Liver (tissue), 3 donors: ENCODE measurements around the gene RELCH.

Experiments
- FOXA1 ChIP-seq: IDR thresholded peaks from 2 replicates; pipeline ENCODE4 v1.6.1; 2016; ENCODE audit warnings: antibody characterized with exemption
- JUND ChIP-seq, 2 donors: IDR thresholded peaks; 2 replicates each; pipeline ENCODE4 v1.6.1; 2016; ENCODE audit warnings: antibody characterized with exemption in 2 of 2
- NR2F2 ChIP-seq: IDR thresholded peaks from 2 replicates; pipeline ENCODE4 v1.6.1; 2016; ENCODE audit warnings: antibody characterized with exemption
- RAD21 ChIP-seq, 2 donors: IDR thresholded peaks; 2 replicates each; pipeline ENCODE4 v1.6.1; 2016; ENCODE audit warnings: antibody characterized with exemption in 2 of 2, mild to moderate bottlenecking in 2 of 2
- REST ChIP-seq: IDR thresholded peaks from 2 replicates; pipeline ENCODE4 v1.6.1; 2016; ENCODE audit warnings: antibody characterized with exemption, mild to moderate bottlenecking
- RXRA ChIP-seq, 2 donors: IDR thresholded peaks; 2 replicates each; pipeline ENCODE4 v1.6.1; 2017 to 2018; ENCODE audit warnings: antibody characterized with exemption in 2 of 2, mild to moderate bottlenecking in 1 of 2
- SP1 ChIP-seq: IDR thresholded peaks from 2 replicates; pipeline ENCODE4 v1.6.1; 2018; ENCODE audit warnings: antibody characterized with exemption, mild to moderate bottlenecking
- TAF1 ChIP-seq: conservative IDR thresholded peaks from 2 replicates; pipeline ENCODE4 v1.6.1; 2016; ENCODE audit warnings: antibody characterized with exemption, mild to moderate bottlenecking
- YY1 ChIP-seq: IDR thresholded peaks from 2 replicates; pipeline ENCODE4 v1.6.1; 2016; ENCODE audit warnings: antibody characterized with exemption, mild to moderate bottlenecking
- TF ChIP-seq, protein P1 (sequence below): fragments of 150-350 bp; IDR thresholded peaks from 2 replicates; pipeline ENCODE4 v1.5.1; 2017; ENCODE audit warnings: improper control_type of control experiment, low read depth, low read length; ENCODE audit not compliant: missing input control
- TF ChIP-seq, protein P2 (sequence below): IDR thresholded peaks from 2 replicates; pipeline ENCODE4 v1.6.1; 2016; ENCODE audit warnings: antibody characterized with exemption
- donor health status: healthy.
- donor health status: healthy.

DNA sequence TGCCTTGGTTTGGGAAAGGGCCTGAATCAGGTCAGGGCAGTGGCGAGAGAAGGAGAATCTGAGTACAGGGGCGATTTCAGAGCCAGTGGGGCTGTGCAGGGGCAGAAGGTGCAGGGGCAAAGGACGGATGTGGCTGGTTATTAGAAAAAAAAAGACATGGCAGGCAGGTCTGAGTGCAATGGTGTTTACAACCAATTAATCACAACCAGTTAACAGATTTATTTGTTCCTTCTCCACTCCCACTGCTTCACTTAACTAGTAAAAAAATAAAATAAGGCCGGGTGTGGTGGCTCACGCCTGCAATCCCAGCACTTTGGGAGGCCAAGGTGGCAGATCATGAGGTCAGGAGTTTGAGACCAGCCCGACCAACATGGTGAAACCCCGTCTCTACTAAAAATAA, 143.6 kb downstream of the RELCH start:
- TF ChIP-seq, protein P1, sequence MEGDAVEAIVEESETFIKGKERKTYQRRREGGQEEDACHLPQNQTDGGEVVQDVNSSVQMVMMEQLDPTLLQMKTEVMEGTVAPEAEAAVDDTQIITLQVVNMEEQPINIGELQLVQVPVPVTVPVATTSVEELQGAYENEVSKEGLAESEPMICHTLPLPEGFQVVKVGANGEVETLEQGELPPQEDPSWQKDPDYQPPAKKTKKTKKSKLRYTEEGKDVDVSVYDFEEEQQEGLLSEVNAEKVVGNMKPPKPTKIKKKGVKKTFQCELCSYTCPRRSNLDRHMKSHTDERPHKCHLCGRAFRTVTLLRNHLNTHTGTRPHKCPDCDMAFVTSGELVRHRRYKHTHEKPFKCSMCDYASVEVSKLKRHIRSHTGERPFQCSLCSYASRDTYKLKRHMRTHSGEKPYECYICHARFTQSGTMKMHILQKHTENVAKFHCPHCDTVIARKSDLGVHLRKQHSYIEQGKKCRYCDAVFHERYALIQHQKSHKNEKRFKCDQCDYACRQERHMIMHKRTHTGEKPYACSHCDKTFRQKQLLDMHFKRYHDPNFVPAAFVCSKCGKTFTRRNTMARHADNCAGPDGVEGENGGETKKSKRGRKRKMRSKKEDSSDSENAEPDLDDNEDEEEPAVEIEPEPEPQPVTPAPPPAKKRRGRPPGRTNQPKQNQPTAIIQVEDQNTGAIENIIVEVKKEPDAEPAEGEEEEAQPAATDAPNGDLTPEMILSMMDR, result no peak
- TF ChIP-seq RXRA (IDR thresholded peaks at IDR 0.05) (no peak), TAF1 (no peak), JUND (IDR thresholded peaks at IDR 0.05) (no peak), FOXA1 (no peak), RAD21 (IDR thresholded peaks at IDR 0.05) (no peak), REST (no peak), NR2F2 (no peak), YY1 (no peak), SP1 (no peak)
- TF ChIP-seq, protein P2, sequence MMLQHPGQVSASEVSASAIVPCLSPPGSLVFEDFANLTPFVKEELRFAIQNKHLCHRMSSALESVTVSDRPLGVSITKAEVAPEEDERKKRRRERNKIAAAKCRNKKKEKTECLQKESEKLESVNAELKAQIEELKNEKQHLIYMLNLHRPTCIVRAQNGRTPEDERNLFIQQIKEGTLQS, result no peak
